HG03354 (cell line): ENCODE measurements around the gene TTYH3.

ENCODE experiments used
- ATAC-seq: cut with Tn5 transposase; IDR thresholded peaks from one replicate; pipeline ENCODE4 v1.9.1; 2021; ENCODE audit warnings: mild to moderate bottlenecking; ENCODE audit not compliant: unreplicated experiment, poor library complexity, severe bottlenecking

The TTYH3 gene

DNA sequence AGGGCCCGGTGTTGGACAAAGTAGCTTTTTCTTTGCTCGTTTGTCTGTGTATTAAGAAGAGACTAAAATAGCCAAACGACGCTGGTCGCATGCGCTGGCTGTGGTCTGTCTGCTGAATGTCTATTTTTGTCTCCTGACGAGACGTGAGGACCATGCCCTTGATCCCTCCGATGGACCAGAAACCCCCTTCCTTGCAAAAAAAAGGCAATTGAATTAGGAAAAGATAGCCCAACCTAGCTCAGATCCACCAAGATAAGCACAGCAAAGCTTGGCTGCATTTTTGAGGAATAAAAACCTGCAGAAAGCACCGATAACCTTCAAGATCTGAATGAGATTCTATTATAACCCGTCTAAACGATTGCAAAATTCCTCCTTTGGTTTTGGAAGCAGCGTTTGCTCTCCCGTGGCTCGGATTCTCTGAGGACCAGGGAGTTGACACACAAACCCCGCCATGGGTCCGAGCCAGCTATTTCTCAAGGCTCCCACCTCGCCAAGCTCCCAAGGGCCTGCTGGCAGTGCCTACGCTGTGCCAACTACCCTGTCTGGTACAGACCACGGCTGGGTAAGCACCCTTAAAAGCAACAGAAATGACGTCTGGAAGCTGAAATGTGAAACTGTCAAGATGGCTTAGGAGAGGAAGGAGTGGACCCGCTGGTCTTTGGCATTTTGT is 17.7 kb upstream of the TTYH3 start:
- ATAC-seq: no peak

GRCh38 chr7:2614631-2615330 is 17.0 kb upstream of the TTYH3 start:
- ATAC-seq: no peak

DNA sequence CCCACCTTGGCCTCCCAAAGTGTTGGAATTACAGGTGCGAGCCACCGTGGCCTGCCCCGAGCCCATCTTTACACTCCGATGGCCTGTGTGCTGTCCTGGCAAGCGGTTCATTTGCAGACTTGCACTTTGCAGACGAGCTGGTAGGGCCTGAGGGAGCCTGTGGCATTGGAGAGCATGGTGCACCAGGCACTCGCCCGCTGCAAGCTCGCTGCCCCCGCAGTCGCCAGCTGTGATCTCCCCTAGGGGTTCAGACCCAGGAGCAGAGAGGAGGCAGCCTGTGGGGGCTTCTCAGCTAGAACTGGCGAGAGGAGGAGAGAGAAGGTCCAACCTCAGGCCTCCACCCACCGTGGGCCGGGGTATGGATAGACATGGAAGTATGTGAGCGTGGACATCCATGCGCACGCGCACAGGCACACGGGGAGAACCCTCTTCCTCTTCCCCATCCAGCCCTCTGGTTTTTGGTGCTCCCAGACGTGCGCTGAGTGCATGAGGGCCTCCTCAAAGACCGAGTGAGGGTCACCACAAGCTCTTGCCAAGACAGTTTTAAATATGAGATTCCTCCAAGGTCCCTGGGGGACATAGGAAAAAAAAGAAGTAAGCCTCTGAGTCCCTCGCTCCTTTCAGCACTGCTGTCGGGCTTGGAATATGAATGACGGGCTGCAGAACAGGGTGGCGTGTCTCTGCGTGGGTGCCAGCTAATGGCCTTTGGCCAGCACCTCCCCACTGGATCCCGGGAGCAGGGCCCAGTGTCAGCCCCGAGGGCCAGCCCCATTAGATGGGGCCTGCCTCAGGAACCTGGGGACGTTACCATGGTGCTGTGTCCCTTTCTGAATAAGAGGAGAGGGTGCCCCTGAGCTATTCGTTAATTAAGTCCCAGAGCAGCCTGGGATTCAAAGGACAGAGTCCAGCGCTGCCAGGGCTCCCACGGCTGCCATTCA is 15.1 kb upstream of the TTYH3 start:
- no peak for ATAC-seq

DNA sequence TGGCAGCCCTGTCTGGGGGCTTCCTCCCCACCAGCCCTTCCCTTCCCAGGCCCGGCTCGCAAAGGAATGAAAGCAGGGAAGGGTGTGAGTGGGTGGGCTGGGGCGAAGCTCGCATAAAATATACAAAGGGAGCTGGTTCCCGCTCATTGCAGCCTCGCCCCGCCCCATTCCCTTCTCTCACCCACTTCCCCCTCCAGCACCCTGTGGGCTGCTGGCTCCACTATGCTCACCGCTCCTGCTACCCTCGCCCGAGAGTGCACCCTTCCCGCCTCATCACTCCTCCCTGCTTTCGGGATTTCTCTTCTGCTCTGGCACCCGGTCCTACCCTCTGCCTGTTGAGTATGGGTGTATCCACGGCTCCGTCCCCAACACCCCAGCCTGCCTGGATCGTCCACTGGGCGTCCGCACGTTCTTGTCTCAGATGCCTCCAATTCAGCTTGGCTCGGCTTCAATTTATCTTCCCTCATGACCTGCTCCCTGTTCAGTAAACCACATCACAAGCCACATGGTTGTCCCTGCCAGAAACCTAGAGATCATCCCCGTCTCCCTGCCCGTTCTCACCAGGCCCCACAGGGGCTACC is 14.4 kb upstream of the TTYH3 start:
- ATAC-seq: no peak

DNA sequence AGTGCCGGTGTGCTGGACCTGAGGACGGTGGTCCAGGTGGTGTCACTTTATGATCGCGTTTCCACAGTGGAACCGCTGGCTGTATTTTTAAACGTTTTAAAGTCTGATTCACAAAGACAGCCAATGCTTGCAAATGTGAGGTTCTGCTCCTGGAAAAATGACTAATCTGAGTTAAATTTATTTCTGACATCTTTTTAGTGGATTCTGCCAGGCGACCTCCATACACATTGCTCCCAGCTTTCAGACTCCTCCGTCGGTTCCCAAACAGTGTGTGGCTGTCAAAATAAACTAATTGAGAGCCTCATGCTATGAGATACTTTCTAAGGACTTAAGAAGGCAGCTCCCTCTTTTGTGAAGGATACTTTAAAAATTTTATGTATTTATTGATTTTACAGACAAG is 12.7 kb upstream of the TTYH3 start:
- no peak for ATAC-seq

GRCh38 chr7:2621061-2621828 is 10.5 kb upstream of the TTYH3 start:
- no peak for ATAC-seq

DNA sequence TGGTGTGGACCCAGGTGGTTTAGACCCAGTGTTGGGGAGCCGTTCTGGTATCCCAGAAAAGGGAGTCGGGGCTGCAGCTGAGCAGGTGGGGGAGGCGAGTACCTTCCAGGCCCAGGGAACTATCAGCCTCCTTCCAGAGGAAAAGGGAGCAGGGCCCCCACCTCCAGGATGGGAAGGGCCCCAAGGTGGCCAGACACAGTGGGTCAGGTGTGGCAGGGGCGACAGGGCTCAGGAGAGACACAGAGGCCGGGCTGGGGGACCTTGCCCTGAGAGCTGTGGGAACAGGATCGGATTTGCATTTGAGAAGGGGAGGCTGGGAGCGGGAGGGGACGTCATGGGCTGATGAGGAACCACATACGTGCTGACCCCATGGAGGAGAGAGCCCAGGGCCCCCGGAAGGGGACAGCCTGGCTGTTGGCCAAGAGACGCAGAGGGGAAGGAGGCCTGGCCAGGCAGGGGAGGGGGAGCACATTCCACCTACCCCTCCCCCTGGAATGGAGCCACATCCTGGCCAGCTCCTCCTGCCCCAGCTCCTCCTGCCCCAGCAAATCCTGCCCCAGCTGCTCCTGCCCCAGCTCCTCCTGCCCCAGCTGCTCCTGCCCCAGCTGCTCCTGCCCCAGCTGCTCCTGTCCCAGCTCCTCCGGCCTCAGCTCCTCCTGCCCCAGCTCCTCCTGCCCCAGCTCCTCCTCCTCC is 9.7 kb upstream of the TTYH3 start:
- ATAC-seq: no peak

DNA sequence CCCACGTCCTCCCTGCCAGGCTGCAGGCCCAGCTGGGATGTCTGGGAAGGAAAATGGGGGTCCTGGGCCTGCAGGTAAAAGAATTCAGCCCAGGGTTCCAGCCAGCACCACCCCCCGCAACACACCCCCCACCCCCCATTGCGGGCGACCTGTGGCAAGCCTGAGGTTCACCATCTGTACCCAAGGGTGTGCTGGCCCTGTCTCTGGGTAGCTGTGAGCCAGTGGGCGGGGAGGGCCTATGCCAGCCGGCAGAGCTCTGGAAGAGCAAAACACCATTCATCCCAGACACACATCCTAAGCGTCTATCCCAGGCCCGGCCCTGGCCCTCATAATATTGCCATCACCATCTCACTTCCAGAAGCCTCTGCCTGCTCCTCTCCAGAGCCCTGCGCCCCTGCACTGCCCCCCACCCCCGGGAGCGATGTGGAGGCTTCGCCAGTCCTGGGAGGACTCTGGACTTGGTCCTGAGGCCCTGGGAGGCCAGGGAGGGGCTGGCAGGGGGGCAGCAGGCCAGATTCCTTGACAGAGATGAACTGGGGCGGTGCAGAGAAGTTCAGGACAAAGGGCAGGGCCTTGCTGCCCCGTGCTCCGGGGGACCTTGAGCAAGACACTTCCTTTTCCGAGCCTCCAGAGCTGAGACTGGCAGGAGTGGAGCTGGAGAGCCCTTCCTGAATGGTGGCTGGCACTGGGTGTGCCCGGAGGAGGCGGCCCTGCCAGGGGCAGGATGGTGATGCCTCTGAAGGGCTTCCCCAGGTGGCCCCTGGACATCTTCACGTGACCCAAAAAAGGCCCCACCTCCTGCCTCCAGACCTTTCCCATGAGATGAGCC is 8.7 kb upstream of the TTYH3 start:
- ATAC-seq: no peak

- ATAC-seq: no peak
These were observed 8.1 kb upstream of the TTYH3 start for GRCh38 chr7:2623698-2624014.

DNA sequence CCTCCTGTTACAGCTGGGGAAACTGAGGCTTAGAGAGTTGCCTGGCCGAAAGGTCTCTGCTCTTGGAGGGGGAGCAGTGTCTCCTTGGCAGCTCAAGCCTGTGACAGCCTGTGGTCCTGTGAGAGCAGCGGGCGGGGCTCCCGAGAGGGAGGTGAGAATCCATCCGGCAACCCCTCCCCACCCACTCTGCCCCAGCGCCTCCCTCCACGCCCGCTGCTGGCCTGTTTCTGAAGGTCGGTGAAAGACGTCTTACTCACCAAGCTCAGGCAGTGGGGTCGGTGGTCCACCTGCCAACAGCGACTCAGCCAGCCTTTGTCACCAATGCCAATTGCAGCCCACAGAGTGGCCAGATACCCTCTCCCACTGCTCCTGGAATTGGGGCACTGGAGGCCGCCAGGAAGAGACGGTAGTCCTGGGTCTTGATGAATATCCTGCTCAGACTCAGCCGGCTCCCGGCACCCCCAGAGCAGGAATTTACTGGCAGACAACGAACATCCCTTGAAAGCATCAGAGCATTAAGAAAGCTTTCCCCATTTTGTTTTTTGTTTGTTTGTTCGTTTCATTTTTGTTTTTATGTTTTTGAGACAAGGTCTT is 7.4 kb upstream of the TTYH3 start:
- no peak for ATAC-seq

GRCh38 chr7:2626498-2627117 is 5.2 kb upstream of the TTYH3 start:
- no peak for ATAC-seq

GRCh38 chr7:2627258-2628129 is 4.3 kb upstream of the TTYH3 start:
- ATAC-seq: no peak

GRCh38 chr7:2628130-2628482 is 3.7 kb upstream of the TTYH3 start:
- no peak for ATAC-seq

- ATAC-seq: no peak
These were observed 2.9 kb upstream of the TTYH3 start for GRCh38 chr7:2628891-2629290.

DNA sequence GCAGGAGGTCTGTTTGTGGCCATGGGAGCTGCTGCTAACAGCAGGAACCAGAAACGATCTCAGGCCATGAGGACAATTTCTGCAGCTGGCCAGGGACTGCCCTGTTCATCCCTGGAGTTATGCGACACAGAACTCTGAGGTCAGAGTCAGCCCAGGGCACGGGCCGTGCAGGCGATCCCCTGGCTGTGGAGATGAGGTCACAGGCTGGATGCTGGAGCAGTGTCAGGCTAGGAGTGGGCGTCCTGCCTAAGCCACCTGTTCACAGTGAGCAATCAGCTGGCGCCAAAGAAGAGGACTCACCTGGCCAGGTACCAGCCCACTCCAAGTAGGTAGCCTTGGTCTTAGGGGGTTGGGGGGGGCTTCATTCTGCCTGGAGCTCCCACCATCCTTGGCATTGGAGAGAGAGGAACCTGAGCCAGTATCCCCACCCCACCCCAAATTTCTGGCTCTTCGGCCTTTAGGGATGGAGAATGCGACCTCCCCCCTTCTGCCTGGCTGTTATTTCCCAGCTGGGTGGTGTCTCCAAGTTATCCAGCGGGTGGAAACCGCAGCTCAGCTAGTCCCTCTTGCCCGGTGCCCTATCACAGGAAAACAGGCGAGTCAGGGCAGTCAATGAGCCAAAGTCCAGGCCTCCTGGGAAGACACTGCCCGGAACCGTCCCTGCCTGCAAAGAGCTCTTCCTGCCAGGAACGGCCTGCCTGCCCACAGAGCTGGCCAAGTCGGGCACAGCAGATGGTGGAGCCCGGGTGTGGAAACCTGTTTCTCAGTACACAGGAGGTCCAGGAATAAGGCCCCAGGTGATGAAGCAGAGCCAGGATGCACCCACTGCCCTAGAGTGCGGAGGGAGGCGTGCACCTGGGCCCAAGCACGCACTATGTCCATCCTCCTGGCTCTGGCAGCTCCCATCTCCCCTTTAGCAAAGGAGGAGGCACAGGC is 1.8 kb upstream of the TTYH3 start:
- no peak for ATAC-seq
